Measurements from ENCODE around the gene FHDC1. TPM values are rescaled to one million over a fixed set of nuclear protein-coding genes. Genes with fewer than 3 reads are reported as not detected.

FHDC1 gene
- total and polyA plus RNA-seq, 12 donors: 0.08 to 0.43 (median 0.19) TPM

DNA sequence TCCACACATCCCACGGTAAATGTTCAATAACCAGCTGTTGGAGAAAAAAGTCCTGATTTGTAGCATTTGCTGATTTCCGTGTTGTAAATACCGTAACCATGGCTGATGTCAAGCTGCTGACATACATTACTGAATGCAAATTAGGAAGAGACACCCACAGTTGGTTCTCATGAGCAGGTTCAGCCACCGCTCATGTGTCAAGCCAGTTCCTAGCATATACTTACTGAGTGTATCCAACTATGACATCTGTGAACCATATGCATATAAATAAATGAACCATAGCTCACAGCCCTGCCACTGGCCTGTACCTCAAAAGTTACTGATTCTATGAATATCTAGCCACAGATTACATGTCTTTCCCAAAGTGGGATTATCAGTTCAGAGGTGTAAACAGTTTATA, 29.5 kb downstream of the FHDC1 start:
- ATAC-seq (no peak), DNase-seq (no peak)
- Histone ChIP-seq H3K36me3 (no peaks in the 10 kb centered on the region), H3K4me3 (no peak overlapping the region), H3K27ac (no peak overlapping the region), H3K9me3 (no peaks in the 10 kb centered on the region), H3K27me3 (peaks cover 0 to 6% (median 0%) of the 10 kb centered on the region in 7 donors), H3K4me1 (no peaks in the 10 kb centered on the region)
- 95 to 99% methylated on average over 4 of the region's 4 CpGs for WGBS, 2 donors
- TF ChIP-seq, protein P1, sequence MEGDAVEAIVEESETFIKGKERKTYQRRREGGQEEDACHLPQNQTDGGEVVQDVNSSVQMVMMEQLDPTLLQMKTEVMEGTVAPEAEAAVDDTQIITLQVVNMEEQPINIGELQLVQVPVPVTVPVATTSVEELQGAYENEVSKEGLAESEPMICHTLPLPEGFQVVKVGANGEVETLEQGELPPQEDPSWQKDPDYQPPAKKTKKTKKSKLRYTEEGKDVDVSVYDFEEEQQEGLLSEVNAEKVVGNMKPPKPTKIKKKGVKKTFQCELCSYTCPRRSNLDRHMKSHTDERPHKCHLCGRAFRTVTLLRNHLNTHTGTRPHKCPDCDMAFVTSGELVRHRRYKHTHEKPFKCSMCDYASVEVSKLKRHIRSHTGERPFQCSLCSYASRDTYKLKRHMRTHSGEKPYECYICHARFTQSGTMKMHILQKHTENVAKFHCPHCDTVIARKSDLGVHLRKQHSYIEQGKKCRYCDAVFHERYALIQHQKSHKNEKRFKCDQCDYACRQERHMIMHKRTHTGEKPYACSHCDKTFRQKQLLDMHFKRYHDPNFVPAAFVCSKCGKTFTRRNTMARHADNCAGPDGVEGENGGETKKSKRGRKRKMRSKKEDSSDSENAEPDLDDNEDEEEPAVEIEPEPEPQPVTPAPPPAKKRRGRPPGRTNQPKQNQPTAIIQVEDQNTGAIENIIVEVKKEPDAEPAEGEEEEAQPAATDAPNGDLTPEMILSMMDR (IDR thresholded peaks at IDR 0.05): no peak
- intact Hi-C loops (cut with DNase I): no loop called here

DNA sequence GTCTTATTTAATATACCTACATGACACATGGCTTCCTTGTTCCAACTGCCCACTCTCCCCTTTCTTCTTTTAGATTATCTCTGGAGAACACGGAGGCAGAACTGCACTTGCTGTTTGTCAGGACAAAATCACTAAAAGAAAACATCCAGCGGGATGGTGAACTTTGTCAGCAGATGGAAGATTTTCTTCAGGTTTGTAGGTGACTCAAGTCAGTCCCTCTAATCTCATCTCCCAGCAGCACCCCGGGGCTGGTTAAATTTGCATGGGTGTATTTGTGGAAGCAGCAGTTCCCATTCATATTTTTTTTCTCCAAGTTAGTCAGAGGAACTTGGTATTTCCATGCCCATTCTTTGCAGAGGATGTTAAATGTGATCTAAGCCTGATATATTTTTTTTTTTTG, 31.8 kb downstream of the FHDC1 start:
- DNase-seq: no peak
- Histone ChIP-seq H3K27ac (no peak overlapping the region), H3K4me3 (no peak overlapping the region), H3K27me3 (peaks cover 0 to 5% (median 0%) of the 10 kb centered on the region in 7 donors), H3K4me1 (no peaks in the 10 kb centered on the region), H3K36me3 (no peaks in the 10 kb centered on the region), H3K9me3 (no peaks in the 10 kb centered on the region)
- no peak for ATAC-seq
- TF ChIP-seq, protein P1 (IDR thresholded peaks at IDR 0.05): no peak
- 74 to 75% methylated on average over 3 of the region's 3 CpGs for WGBS, 2 donors
- intact Hi-C loops (cut with DNase I): no loop called here

DNA sequence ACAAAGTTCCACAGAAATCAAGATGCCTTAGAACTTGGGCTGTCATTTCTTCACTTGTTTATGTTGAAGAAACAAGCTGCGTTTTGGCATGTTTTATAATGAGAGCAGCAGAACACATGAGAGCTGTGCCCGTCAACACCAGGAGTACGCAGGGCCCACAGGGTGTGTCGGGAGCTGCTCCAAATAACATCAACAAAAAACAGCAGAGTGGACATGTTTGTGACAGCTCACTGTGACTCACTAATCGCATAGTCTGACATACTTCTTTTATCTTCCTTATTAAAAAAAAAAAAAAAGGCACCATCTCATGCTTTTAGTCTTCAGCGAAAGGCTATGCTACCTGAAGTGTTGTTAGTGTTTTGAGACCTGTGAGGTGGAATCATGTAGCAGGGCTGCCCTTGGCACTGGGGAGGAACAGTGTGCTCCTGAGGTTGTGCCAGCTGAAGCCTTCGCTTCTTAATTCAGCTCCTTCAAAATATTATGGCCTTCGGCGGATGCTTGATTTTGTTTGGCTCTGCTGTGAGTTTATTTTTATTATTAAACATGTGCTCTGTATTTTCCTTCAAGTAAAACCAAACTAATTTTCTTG, 32.8 kb downstream of the FHDC1 start:
- Histone ChIP-seq H3K9me3 (no peaks in the 10 kb centered on the region), H3K27ac (no peak overlapping the region), H3K27me3 (peaks cover 0 to 4% (median 0%) of the 10 kb centered on the region in 7 donors), H3K4me1 (no peaks in the 10 kb centered on the region), H3K36me3 (no peaks in the 10 kb centered on the region), H3K4me3 (no peak overlapping the region)
- no peak for DNase-seq
- WGBS, 2 donors: 77 to 78% methylated on average over 9 of the region's 9 CpGs
- intact Hi-C loops (cut with DNase I): no loop called here
- TF ChIP-seq, protein P1 (IDR thresholded peaks at IDR 0.05): no peak
- no peak for ATAC-seq

DNA sequence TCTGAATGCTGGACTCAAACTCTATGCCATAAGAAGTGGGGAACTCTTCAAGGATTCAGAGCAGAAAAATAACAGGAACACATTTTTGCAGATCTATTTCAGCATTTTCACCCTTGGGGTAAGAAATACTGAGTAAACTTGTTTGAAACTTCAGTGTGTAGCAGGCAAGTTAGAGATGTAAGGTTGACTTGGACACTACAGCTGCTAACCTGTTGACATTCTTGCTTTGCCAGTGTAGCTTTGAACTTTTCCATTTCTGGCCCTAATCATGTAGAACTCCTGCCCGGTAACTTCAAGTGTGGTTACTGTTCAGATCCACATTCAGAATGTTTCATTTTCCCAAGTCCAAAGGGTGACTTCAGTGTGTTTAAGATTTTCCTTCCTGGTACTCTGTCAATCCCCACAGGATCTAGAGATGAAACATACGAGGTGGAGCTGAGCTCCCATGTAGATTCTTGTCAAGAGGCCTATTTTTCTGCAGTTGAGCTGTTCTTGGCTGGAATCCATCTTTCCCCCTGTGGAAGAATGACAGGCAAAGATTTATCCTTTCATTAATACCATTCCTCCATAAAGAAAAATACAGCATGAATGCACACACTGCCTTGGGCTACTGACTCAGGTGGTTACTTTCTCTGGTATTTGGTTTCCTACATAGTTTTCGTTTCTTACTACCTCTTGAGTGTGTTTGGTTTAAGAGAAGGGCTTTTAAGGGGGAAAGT, 34.1 kb downstream of the FHDC1 start:
- TF ChIP-seq, protein P1 (IDR thresholded peaks at IDR 0.05): no peak
- no peak for DNase-seq
- no peaks in the 10 kb centered on the region for H3K27me3 ChIP-seq
- no peaks in the 10 kb centered on the region for H3K36me3 ChIP-seq
- no peaks in the 10 kb centered on the region for H3K9me3 ChIP-seq
- H3K27ac ChIP-seq: no peak overlapping the region
- ATAC-seq: no peak
- 82 to 86% methylated on average over 3 of the region's 3 CpGs for WGBS, 2 donors
- no peaks in the 10 kb centered on the region for H3K4me1 ChIP-seq
- H3K4me3 ChIP-seq: no peak overlapping the region
- intact Hi-C loops (cut with DNase I): no loop called here
